Ovary (tissue), 9 donors: ENCODE data around the gene RPS6KA3. TPM values are rescaled to one million over a fixed set of nuclear protein-coding genes. Genes with fewer than 3 reads are reported as not detected.

Experiments
- DNase-seq, 5 donors: peaks; one replicate each; pipeline ENCODE4 v3.0.0-alpha.2; 2019 to 2020
- H3K27ac ChIP-seq, 2 donors: fragments of 200-600 bp; one replicate each; pipeline versions ENCODE4 v1.5.1 to v1.8.0; 2019 to 2022
- H3K27me3 ChIP-seq: fragments of 200-600 bp; one replicate; pipeline ENCODE4 v1.8.0; 2022
- H3K36me3 ChIP-seq: fragments of 200-600 bp; sonication (generic); one replicate; pipeline ENCODE4 v1.5.1; 2019
- H3K4me1 ChIP-seq: one replicate; pipeline ENCODE4 v1.8.1; 2013; ENCODE audit warnings: mild to moderate bottlenecking, moderate library complexity; ENCODE audit not compliant: insufficient read depth
- H3K4me3 ChIP-seq: fragments of 200-600 bp; sonication (generic); one replicate; pipeline ENCODE4 v1.5.1; 2017
- H3K9me3 ChIP-seq, 2 donors: fragments of 200-600 bp in 1 of 2; sonication (generic) in 1 of 2; one replicate each; pipeline versions ENCODE4 v1.5.1 to v1.8.1; 2013 to 2019; ENCODE audit warnings: mild to moderate bottlenecking in 1 of 2, moderate library complexity in 1 of 2
- CTCF ChIP-seq, 3 donors: fragments of 450-650 bp in 2 of 3; fragments of 200-600 bp in 1 of 3; IDR thresholded peaks; one replicate each; pipeline versions ENCODE4 v1.5.1 to v1.8.0; 2016 to 2022; ENCODE audit warnings: antibody characterized with exemption in 3 of 3, mild to moderate bottlenecking in 1 of 3
- EP300 ChIP-seq: sonication (generic); formaldehyde crosslinking; IDR thresholded peaks from one replicate; pipeline ENCODE4 v1.6.1; 2017; ENCODE audit warnings: antibody characterized with exemption
- POLR2A ChIP-seq: fragments of 450-650 bp; IDR thresholded peaks from one replicate; pipeline ENCODE4 v1.6.1; 2017; ENCODE audit warnings: antibody characterized with exemption, mild to moderate bottlenecking, moderate library complexity
- WGBS, 3 donors: extraction: QIAGEN DNeasy Blood & Tissue Kit in 1 of 3; methylation state at CpG; one replicate each; pipeline versions ENCODE4 v1.1.5 to v1.1.7; 2013 to 2017; 5-methylcytosine and 5-hydroxymethylcytosine counted together
- intact Hi-C, 4 donors: fragments of 100-400 bp; cut with DNase I; formaldehyde crosslinking; loops; one replicate each; pipeline versions ENCODE4 v1.11.0 to v1.15.1; 2022 to 2023
- polyA plus RNA-seq, 2 donors: library from polyadenylated mRNA; stranded (reverse); fragments of 200-250 nt in 1 of 2; fragments of 350-450 nt in 1 of 2; fragmentation: Illumina TruSeq in 1 of 2; extraction: RNeasy Lipid Tissue Mini Kit (QIAGEN cat#74804) in 1 of 2; gene quantifications; one replicate each; pipeline ENCODE4 v1.2.3, GENCODE V29; 2013 to 2014
- total RNA-seq, 7 donors: library from RNA; depleted of rRNA in 2 of 7; stranded (reverse); fragments of >200 nt in 2 of 7; fragmentation: NEBNext Ultra II Directional in 3 of 7; extraction: Animal tissue kit (Norgen Biotek cat#: 25700) in 3 of 7; gene quantifications; one replicate each; pipeline versions ENCODE4 v1.1.0 to v1.2.4, GENCODE V29; 2016 to 2023
- donor health status: DM: no; HTN: no; CAD: no; lungs with moderate emphysema.
- donor health status: DM: no; HTN: no; CAD: no.
- donor health status: Bipolar disorder and iron deficiency.
- donor health status: DM: yes; HTN: yes; CAD: no.
- donor health status: DM: no; HTN: no; CAD: no.
- donor health status: DM: yes; HTN: yes; CAD: no.

RPS6KA3 gene
- total and polyA plus RNA-seq, 9 donors = 10.1 to 30.3 (median 26.6) TPM

GRCh38 chrX:20197641-20198210 lies 69.0 kb downstream of the RPS6KA3 start:
- Histone ChIP-seq H3K27ac (no peak overlapping the region), H3K4me1 (no peaks in the 10 kb centered on the region), H3K4me3 (no peak overlapping the region), H3K9me3 (no peaks in the 10 kb centered on the region), H3K27me3 (no peaks in the 10 kb centered on the region), H3K36me3 (no peaks in the 10 kb centered on the region)
- WGBS, 3 donors = 61 to 65% (median 64%) methylated on average over 2 of the region's 2 CpGs
- DNase-seq = no peak
- intact Hi-C loops = no loop called here
- TF ChIP-seq POLR2A (no peak), EP300 (no peak), CTCF (IDR thresholded peaks at IDR 0.05) (no peak)

- Histone ChIP-seq H3K27ac (no peak overlapping the region), H3K36me3 (no peaks in the 10 kb centered on the region), H3K9me3 (no peaks in the 10 kb centered on the region), H3K4me3 (no peak overlapping the region), H3K27me3 (no peaks in the 10 kb centered on the region), H3K4me1 (no peaks in the 10 kb centered on the region)
- no peak for DNase-seq
- no peak for TF ChIP-seq EP300
- TF ChIP-seq CTCF (IDR thresholded peaks at IDR 0.05) = no peak
- TF ChIP-seq POLR2A = no peak
- intact Hi-C loops = no loop called here
Observed at GRCh38 chrX:20189171-20189570, 77.5 kb downstream of the RPS6KA3 start.

GRCh38 chrX:20181598-20182329 lies 84.9 kb downstream of the RPS6KA3 start:
- TF ChIP-seq POLR2A (no peak), EP300 (no peak), CTCF (IDR thresholded peaks at IDR 0.05) (no peak)
- H3K4me1 ChIP-seq = no peaks in the 10 kb centered on the region
- H3K36me3 ChIP-seq = no peaks in the 10 kb centered on the region
- no peaks in the 10 kb centered on the region for H3K27me3 ChIP-seq
- H3K9me3 ChIP-seq = no peaks in the 10 kb centered on the region
- H3K27ac ChIP-seq = no peak overlapping the region
- whole genome bisulfite sequencing, 3 donors = 64 to 68% (median 68%) methylated on average over 3 of the region's 3 CpGs
- H3K4me3 ChIP-seq = no peak overlapping the region
- DNase-seq = no peak
- intact Hi-C loops = no loop called here

- DNase-seq = no peak
- Histone ChIP-seq H3K4me3 (no peak overlapping the region), H3K36me3 (no peaks in the 10 kb centered on the region), H3K27me3 (no peaks in the 10 kb centered on the region), H3K9me3 (no peaks in the 10 kb centered on the region), H3K27ac (no peak overlapping the region), H3K4me1 (no peaks in the 10 kb centered on the region)
- intact Hi-C loops = no loop called here
- TF ChIP-seq POLR2A = no peak
- no peak for TF ChIP-seq CTCF (IDR thresholded peaks at IDR 0.05)
Observed at GRCh38 chrX:20177093-20177492, 89.6 kb downstream of the RPS6KA3 start.
